Pancreas (tissue), 10 donors: ENCODE data around the gene SPTBN1. TPM values are rescaled to one million over a fixed set of nuclear protein-coding genes. Genes with fewer than 3 reads are reported as not detected.

Source experiments
- ATAC-seq, 4 donors: fragments of 200-7000 bp; cut with Tn5 transposase; one replicate each; pipeline versions ENCODE4 v1.8.0 to v1.9.1; 2020; ENCODE audit warnings: mild to moderate bottlenecking in 4 of 4, moderate library complexity in 4 of 4
- DNase-seq, 6 donors: peaks; one replicate each; pipeline ENCODE4 v3.0.0-alpha.2; 2020
- FAIRE-seq: peaks from 2 replicates; lab custom pipeline; 2012; peaks lifted over from hg19 to GRCh38; lab: Jason Lieb, UNC
- H3K27ac ChIP-seq, 4 donors: fragments of 200-600 bp; sonication (generic); 1 replicate in 3 of 4; 2 replicates in 1 of 4; pipeline versions ENCODE4 v1.5.0 to v1.8.0; 2020
- H3K27me3 ChIP-seq, 4 donors: fragments of 200-600 bp; one replicate each; pipeline ENCODE4 v1.8.0; 2021
- H3K36me3 ChIP-seq, 3 donors: fragments of 200-600 bp; sonication (generic) in 1 of 3; one replicate each; pipeline versions ENCODE4 v1.5.0 to v1.8.0; 2020 to 2021
- H3K4me1 ChIP-seq, 3 donors: fragments of 200-600 bp; one replicate each; pipeline ENCODE4 v1.8.0; 2021
- H3K4me3 ChIP-seq, 4 donors: fragments of 200-600 bp; sonication (generic) in 2 of 4; one replicate each; pipeline versions ENCODE4 v1.5.0 to v1.8.0; 2020 to 2021
- H3K9me3 ChIP-seq, 4 donors: fragments of 200-600 bp; one replicate each; pipeline ENCODE4 v1.8.0; 2021
- CTCF ChIP-seq, 4 donors: fragments of 200-600 bp; sonication (generic) in 3 of 4; IDR thresholded peaks; one replicate each; pipeline versions ENCODE4 v1.5.0 to v1.8.0; 2021; ENCODE audit warnings: antibody characterized with exemption in 4 of 4
- WGBS, 2 donors: extraction: QIAGEN DNeasy Blood & Tissue Kit; methylation state at CpG; one replicate each; pipeline ENCODE4 v1.1.7; 2013; 5-methylcytosine and 5-hydroxymethylcytosine counted together
- intact Hi-C, 3 donors: fragments of 100-400 bp; cut with DNase I; formaldehyde crosslinking; loops; one replicate each; pipeline versions ENCODE4 v1.11.1 to v1.14.2; 2022
- polyA plus RNA-seq, 2 donors: library from polyadenylated mRNA; stranded (reverse); fragments of 200-250 nt; gene quantifications; one replicate each; pipeline ENCODE4 v1.2.3, GENCODE V29; 2013
- total RNA-seq, 6 donors: library from RNA; stranded (reverse); fragmentation: NEBNext Ultra II Directional in 4 of 6; extraction: Animal tissue kit (Norgen Biotek cat#: 25700) in 4 of 6; gene quantifications; one replicate each; pipeline versions ENCODE4 v1.2.1 to v1.2.4, GENCODE V29; 2021 to 2023
- donor health status: healthy with polysubstance abuse.
- donor health status: DM: no; HTN: no; CAD: no; lungs with moderate emphysema.
- donor health status: DM: no; HTN: no; CAD: no.
- donor health status: control.
- donor health status: control.
- donor health status: Bipolar disorder and iron deficiency.
- donor health status: DM: yes; HTN: yes; CAD: no.
- donor health status: DM: no; HTN: no; CAD: no.
- donor health status: DM: no; HTN: no; CAD: no.
- donor health status: DM: yes; HTN: yes; CAD: no.

The SPTBN1 gene
- total and polyA plus RNA-seq, 8 donors = 43.8 to 192 (median 84.4) TPM

DNA sequence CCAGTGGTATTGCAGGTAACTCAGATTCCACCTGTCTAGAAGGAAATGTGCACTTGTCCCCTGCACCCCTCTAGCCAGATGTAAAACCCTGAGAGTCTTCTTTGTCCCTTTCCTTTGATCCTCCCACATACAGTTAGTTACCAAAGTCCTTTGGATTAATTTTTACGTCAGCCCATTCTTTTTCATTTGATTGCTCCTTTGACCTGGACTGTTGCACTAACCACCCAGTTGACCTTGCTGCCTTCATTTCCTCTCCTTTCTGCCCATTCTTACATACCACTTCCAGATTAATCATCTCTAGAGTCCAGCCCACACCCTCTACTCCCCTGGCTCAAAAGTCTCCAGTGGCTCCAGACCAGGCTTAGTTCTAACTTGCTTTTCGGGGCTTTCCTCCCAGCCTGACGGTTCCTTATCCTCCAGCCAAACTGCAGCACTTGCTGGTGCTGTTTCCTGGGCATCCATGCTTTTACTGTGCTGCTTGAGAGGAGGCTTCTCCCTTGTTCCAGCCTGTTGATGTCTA lies 99.3 kb downstream of the SPTBN1 start:
- ATAC-seq = no peak
- no peak overlapping the region for H3K4me3 ChIP-seq
- DNase-seq = no peak
- no peaks in the 10 kb centered on the region for H3K27me3 ChIP-seq
- TF ChIP-seq CTCF (IDR thresholded peaks at IDR 0.05) = no peak
- H3K36me3 ChIP-seq = no peaks in the 10 kb centered on the region
- H3K9me3 ChIP-seq = no peaks in the 10 kb centered on the region
- WGBS, 2 donors = 62 to 69% methylated on average over 3 of the region's 3 CpGs
- peak overlapping the region in 2 of 4 donors; percentile 37 to 42 for H3K27ac ChIP-seq
- intact Hi-C loops = no loop called here
- H3K4me1 ChIP-seq = peaks cover 7 to 32% (median 16%) of the 10 kb centered on the region in 3 donors
- no peak for FAIRE-seq

DNA sequence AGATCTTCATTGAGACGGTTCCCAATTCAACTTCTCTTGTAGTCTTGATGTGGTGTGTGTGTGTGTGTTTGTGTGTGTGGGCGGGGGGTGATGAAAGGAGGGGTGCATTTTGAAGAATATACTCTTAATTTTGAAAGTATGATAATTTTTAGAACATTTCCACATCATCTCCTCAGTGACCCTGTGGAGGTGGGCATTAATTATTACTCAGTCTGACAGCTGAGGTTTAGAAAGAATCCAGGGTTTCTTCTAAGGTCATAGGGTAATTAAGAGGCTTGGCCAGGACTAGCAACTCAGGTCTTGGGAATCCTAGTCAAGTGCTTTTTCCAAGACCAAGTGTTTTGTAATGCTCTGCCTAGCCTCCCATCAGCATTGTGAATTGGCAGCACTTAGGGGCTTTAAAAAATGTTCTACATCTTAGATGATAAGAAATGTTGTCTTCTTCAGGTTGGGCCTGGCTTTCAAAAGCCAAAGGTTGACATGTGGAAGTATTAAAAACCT lies 100.5 kb downstream of the SPTBN1 start:
- no peak for ATAC-seq
- 81 to 90% methylated on average over 2 of the region's 2 CpGs for WGBS, 2 donors
- Histone ChIP-seq H3K9me3 (no peaks in the 10 kb centered on the region), H3K36me3 (no peaks in the 10 kb centered on the region), H3K27me3 (no peaks in the 10 kb centered on the region), H3K27ac (peak overlapping the region in 2 of 4 donors; percentile 99), H3K4me3 (peak overlapping the region in 1 of 4 donors; percentile 72), H3K4me1 (peaks cover 0 to 29% (median 13%) of the 10 kb centered on the region in 3 donors)
- TF ChIP-seq CTCF (IDR thresholded peaks at IDR 0.05) = no peak
- DNase-seq = no peak
- FAIRE-seq = no peak
- intact Hi-C loops = no loop called here

DNA sequence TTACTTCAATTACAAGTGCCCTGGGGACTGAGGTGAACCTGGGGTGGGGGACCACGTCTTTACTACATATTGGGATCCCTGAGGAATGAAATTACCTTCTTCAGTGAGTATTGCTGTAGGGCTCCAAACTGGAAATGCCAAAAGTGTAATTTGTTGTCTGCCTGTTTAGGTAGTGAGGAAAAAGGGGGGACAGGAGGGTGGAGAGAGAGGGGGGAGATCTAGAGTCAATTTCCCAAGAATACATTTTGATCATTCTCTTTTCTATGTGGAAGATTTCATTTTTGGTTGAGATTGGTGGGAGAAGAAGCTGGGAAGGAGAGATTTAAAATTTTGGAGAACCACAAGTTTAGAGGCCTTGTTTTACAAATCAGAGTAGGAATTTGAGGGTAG lies 101.1 kb downstream of the SPTBN1 start:
- DNase-seq (no peak), ATAC-seq (no peak), FAIRE-seq (no peak)
- Histone ChIP-seq H3K4me1 (peaks cover 4 to 27% (median 13%) of the 10 kb centered on the region in 3 donors), H3K27ac (peak overlapping the region; percentile 96 to 99 (median 98)), H3K9me3 (no peaks in the 10 kb centered on the region), H3K4me3 (peak overlapping the region in 2 of 4 donors; percentile 69 to 72), H3K27me3 (no peaks in the 10 kb centered on the region), H3K36me3 (no peaks in the 10 kb centered on the region)
- TF ChIP-seq CTCF (IDR thresholded peaks at IDR 0.05) = no peak
- intact Hi-C loops = no loop called here
- 46 to 60% methylated on average over 1 of the region's 1 CpG for WGBS, 2 donors

DNA sequence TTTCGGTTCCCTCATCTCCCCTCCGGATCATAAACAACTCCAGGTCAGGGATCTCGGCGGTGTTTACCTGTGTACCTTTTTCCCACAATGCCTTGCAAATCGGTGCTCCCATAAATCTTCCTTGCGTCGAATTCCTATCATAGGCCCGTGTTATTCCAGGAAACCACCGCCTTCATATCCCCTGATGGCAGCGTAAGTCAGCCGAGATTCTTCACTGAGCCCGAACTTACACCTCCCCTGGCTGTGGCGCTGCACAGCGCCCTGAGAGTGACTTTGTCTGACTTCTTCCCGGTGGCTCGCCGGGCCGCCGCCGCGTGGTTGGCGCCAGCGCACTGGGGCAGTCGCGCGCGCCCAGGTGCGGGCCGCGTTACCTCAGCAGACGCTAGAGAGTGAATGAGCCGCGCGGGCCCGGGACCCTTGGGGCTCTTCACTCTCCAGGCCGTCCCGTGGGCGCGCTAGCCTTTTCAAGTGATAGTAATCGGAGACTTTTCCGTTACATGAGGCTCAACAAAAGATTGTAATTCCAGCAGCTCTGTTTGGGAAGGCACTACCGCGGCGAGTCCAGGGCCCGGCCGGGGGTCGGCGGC lies 101.6 kb downstream of the SPTBN1 start:
- 1 to 2% methylated on average over 48 of the region's 48 CpGs for WGBS, 2 donors
- DNase-seq (peak; percentile 63 to 87 (median 70)), ATAC-seq (peak; percentile 51 to 72 (median 62)), FAIRE-seq (no peak)
- TF ChIP-seq CTCF (IDR thresholded peaks at IDR 0.05) = no peak
- Histone ChIP-seq H3K27me3 (no peaks in the 10 kb centered on the region), H3K27ac (peak overlapping the region; percentile 96 to 99 (median 98)), H3K4me1 (peaks cover 4 to 27% (median 15%) of the 10 kb centered on the region in 3 donors), H3K36me3 (no peaks in the 10 kb centered on the region), H3K4me3 (peak overlapping the region; percentile 42 to 72 (median 58)), H3K9me3 (no peaks in the 10 kb centered on the region)
- intact Hi-C loops = no loop called here
